Suprapubic skin (tissue), 4 donors: ENCODE data around the gene HELZ2. TPM values are rescaled to one million over a fixed set of nuclear protein-coding genes. Genes with fewer than 3 reads are reported as not detected.

Experiments
- DNase-seq, 2 donors: peaks; one replicate each; pipeline ENCODE4 v3.0.0-alpha.2; 2019; ENCODE audit warnings: low spot score in 2 of 2
- H3K27ac ChIP-seq: fragments of 200-600 bp; sonication (generic); one replicate; pipeline ENCODE4 v1.5.1; 2019
- H3K27me3 ChIP-seq: fragments of 200-600 bp; sonication (generic); one replicate; pipeline ENCODE4 v1.5.1; 2019
- H3K36me3 ChIP-seq: fragments of 200-600 bp; sonication (generic); one replicate; pipeline ENCODE4 v1.5.1; 2019
- H3K4me1 ChIP-seq: fragments of 200-600 bp; sonication (generic); one replicate; pipeline ENCODE4 v1.5.1; 2019
- H3K4me3 ChIP-seq: fragments of 200-600 bp; sonication (generic); one replicate; pipeline ENCODE4 v1.5.1; 2019; ENCODE audit warnings: mild to moderate bottlenecking
- H3K9me3 ChIP-seq: fragments of 200-600 bp; sonication (generic); one replicate; pipeline ENCODE4 v1.5.1; 2019
- EP300 ChIP-seq: sonication (generic); formaldehyde crosslinking; IDR thresholded peaks from one replicate; pipeline ENCODE4 v1.6.1; 2017; ENCODE audit warnings: antibody characterized with exemption
- POLR2A ChIP-seq, 2 donors: fragments of 450-650 bp; IDR thresholded peaks; one replicate each; pipeline ENCODE4 v1.6.1; 2017; ENCODE audit warnings: antibody characterized with exemption in 2 of 2, mild to moderate bottlenecking in 2 of 2, moderate library complexity in 2 of 2
- POLR2AphosphoS5 ChIP-seq, 3 donors: sonication (generic); formaldehyde crosslinking; IDR thresholded peaks; one replicate each; pipeline ENCODE4 v1.6.1; 2017; ENCODE audit warnings: antibody characterized with exemption in 3 of 3
- WGBS: methylation state at CpG from one replicate; pipeline ENCODE4 v1.1.5; 2018; 5-methylcytosine and 5-hydroxymethylcytosine counted together
- total RNA-seq, 4 donors: library from RNA; depleted of rRNA; stranded (reverse); fragments of >200 nt; gene quantifications; one replicate each; pipeline ENCODE4 v1.1.0, GENCODE V29; 2016
- TF ChIP-seq, protein P1 (sequence below), 2 donors: fragments of 200-600 bp in 1 of 2; fragments of 450-650 bp in 1 of 2; sonication (generic) in 1 of 2; IDR thresholded peaks; one replicate each; pipeline ENCODE4 v1.5.1; 2016 to 2019; ENCODE audit warnings: antibody characterized with exemption in 2 of 2, mild to moderate bottlenecking in 1 of 2, moderate library complexity in 1 of 2

Gene HELZ2
- total RNA-seq, 4 donors from 2014 or later: 22.8 to 36.6 (median 31.8) TPM

- Histone ChIP-seq H3K36me3 (peaks cover 71% of the 10 kb centered on the region), H3K9me3 (no peaks in the 10 kb centered on the region), H3K4me3 (no peak overlapping the region), H3K4me1 (peaks cover 3% of the 10 kb centered on the region), H3K27me3 (no peaks in the 10 kb centered on the region), H3K27ac (no peak overlapping the region)
- 97% methylated on average over 27 of the region's 62 CpGs for WGBS
- TF ChIP-seq EP300 (no peak), POLR2A (IDR thresholded peaks at IDR 0.05) (no peak), POLR2AphosphoS5 (IDR thresholded peaks at IDR 0.05) (no peak)
- TF ChIP-seq, protein P1, sequence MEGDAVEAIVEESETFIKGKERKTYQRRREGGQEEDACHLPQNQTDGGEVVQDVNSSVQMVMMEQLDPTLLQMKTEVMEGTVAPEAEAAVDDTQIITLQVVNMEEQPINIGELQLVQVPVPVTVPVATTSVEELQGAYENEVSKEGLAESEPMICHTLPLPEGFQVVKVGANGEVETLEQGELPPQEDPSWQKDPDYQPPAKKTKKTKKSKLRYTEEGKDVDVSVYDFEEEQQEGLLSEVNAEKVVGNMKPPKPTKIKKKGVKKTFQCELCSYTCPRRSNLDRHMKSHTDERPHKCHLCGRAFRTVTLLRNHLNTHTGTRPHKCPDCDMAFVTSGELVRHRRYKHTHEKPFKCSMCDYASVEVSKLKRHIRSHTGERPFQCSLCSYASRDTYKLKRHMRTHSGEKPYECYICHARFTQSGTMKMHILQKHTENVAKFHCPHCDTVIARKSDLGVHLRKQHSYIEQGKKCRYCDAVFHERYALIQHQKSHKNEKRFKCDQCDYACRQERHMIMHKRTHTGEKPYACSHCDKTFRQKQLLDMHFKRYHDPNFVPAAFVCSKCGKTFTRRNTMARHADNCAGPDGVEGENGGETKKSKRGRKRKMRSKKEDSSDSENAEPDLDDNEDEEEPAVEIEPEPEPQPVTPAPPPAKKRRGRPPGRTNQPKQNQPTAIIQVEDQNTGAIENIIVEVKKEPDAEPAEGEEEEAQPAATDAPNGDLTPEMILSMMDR (IDR thresholded peaks at IDR 0.05): no peak
- DNase-seq: no peak
Observed at GRCh38 chr20:63564036-63564810, 9.8 kb downstream of the HELZ2 start.

- Histone ChIP-seq H3K27ac (no peak overlapping the region), H3K36me3 (peaks cover 77% of the 10 kb centered on the region), H3K4me3 (no peak overlapping the region), H3K27me3 (no peaks in the 10 kb centered on the region), H3K4me1 (peaks cover 3% of the 10 kb centered on the region), H3K9me3 (no peaks in the 10 kb centered on the region)
- 96% methylated on average over 14 of the region's 55 CpGs for WGBS
- no peak for DNase-seq
- TF ChIP-seq POLR2AphosphoS5 (IDR thresholded peaks at IDR 0.05): no peak
- TF ChIP-seq POLR2A (IDR thresholded peaks at IDR 0.05): no peak
- TF ChIP-seq EP300: no peak
- TF ChIP-seq, protein P1 (IDR thresholded peaks at IDR 0.05): no peak
Observed at GRCh38 chr20:63563225-63563935, 10.7 kb downstream of the HELZ2 start.

DNA sequence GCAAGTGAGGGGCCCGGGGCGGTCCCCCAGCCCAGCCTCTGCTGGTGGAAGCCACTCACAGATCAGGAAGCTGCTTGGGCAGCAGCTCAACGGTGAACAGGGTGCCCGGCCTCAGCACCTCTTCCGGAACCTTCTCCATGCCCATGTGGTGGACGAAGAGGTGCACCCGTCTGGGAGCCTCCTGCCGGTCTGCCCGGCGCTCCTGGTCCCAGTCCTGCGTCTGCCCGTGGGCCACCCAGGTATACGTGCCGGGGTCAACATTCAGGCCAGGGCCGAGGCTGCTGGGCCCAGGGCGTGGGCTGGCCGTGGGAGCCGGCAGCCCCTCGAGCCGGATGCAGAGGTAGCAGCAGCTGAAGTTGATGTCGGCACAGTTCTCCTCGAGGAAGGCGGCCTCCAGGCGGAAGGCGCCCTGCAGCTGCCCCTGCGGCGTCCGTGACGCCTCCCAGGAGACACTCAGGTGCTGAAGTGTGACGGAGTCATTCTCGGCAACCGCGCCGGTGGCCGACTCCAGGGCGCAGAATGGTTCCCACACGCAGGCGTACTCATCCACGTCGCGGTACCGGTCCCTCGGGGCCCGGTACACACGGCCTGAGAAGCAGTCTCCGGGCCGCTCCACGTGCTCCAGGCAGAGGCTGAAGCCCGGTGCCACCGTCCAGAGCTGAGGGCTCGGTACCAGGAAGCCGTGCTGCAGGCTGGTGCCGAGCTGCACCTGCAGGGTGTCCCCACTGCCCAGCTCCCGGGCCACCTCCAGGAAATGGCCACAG is 11.4 kb downstream of the HELZ2 start:
- whole genome bisulfite sequencing: 100% methylated on average over 1 of the region's 54 CpGs

GRCh38 chr20:63561624-63562396 is 12.2 kb downstream of the HELZ2 start:
- no peaks in the 10 kb centered on the region for H3K4me1 ChIP-seq
- H3K27ac ChIP-seq: no peak overlapping the region
- no peak overlapping the region for H3K4me3 ChIP-seq
- no peaks in the 10 kb centered on the region for H3K27me3 ChIP-seq
- no peak for TF ChIP-seq POLR2A (IDR thresholded peaks at IDR 0.05)
- no peak for TF ChIP-seq EP300
- TF ChIP-seq POLR2AphosphoS5 (IDR thresholded peaks at IDR 0.05): no peak
- TF ChIP-seq, protein P1 (IDR thresholded peaks at IDR 0.05): no peak
- WGBS: 93% methylated on average over 16 of the region's 36 CpGs
- H3K9me3 ChIP-seq: no peaks in the 10 kb centered on the region
- H3K36me3 ChIP-seq: peaks cover 77% of the 10 kb centered on the region
- DNase-seq: no peak

More for the DNA sequence above, 11.4 kb downstream of the HELZ2 start:
- DNase-seq: no peak
- H3K27me3 ChIP-seq: no peaks in the 10 kb centered on the region
- no peaks in the 10 kb centered on the region for H3K9me3 ChIP-seq
- H3K36me3 ChIP-seq: peaks cover 77% of the 10 kb centered on the region
- TF ChIP-seq POLR2AphosphoS5 (IDR thresholded peaks at IDR 0.05) (no peak), EP300 (no peak), POLR2A (IDR thresholded peaks at IDR 0.05) (no peak)
- TF ChIP-seq, protein P1 (IDR thresholded peaks at IDR 0.05): no peak
- H3K27ac ChIP-seq: no peak overlapping the region
- H3K4me1 ChIP-seq: no peaks in the 10 kb centered on the region
- H3K4me3 ChIP-seq: no peak overlapping the region
